Measurements from ENCODE around the gene SH3YL1.

SH3YL1 gene, protein sequence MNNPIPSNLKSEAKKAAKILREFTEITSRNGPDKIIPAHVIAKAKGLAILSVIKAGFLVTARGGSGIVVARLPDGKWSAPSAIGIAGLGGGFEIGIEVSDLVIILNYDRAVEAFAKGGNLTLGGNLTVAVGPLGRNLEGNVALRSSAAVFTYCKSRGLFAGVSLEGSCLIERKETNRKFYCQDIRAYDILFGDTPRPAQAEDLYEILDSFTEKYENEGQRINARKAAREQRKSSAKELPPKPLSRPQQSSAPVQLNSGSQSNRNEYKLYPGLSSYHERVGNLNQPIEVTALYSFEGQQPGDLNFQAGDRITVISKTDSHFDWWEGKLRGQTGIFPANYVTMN

DNA sequence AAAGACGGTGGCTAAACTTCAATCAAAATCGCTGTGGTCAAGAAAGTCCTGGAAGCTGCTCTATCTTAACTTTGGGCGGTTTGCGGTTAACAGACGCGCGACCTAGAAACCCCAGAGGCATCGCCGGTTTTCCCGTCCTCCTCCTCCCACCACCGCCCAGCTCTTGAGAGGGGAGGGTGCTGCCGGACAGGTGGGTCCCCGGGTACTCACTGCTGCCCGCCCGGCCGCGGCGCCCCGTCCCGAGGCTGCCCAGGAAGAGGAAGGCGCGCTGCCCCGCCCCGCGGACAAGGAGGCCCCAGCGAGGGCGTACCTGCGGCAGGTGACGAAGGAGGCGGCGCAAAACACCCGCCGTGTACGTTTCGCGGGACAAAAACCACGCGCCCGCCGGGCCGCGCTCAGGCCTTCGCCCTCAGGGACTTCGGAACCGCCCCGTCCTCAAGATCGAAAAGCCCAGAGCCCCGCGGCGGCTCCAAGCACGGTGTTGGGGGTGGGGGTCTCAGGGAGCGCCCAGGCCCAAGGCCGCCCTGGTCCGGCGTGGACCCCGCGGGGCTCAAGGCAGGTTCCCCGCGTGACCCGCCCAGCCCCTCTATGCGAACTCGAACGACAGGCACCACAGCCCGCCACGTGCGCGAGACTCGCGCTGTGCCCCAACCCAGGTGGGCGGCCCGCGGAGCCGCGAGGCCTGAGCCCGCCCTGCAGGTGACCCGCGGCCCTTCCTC lies at the start of gene SH3YL1:
TSS of gene SH3YL1 (minus strand) at position 259 of the 719 bp plus-strand sequence. CDS start at position 211, 48 bp downstream.
- no peaks in the 10 kb centered on the region for H3K9me3 ChIP-seq (ENCODE audit: control insufficient read depth, insufficient read depth, low read length)
- peaks cover 4% of the 10 kb centered on the region; the same call in 1 of the 2 replicates for H3K36me3 ChIP-seq (ENCODE audit: control insufficient read depth, insufficient read depth, low read length)
- H3K27ac ChIP-seq (ENCODE audit: low read depth, low read length), result peak within 1 kb of the TSS; percentile 89
- peaks cover 16% of the 10 kb centered on the region for H3K27me3 ChIP-seq (ENCODE audit: control insufficient read depth, insufficient read depth, low read length)
- peak within 1 kb of the TSS; percentile 90 for H3K4me3 ChIP-seq (ENCODE audit: low read depth, low read length)
- H3K9ac ChIP-seq (ENCODE audit: low read depth, low read length), result peak within 1 kb of the TSS; percentile 94
- peaks cover 34% of the 10 kb centered on the region for H3K4me1 ChIP-seq (ENCODE audit: control insufficient read depth, insufficient read depth, low read length)

DNA sequence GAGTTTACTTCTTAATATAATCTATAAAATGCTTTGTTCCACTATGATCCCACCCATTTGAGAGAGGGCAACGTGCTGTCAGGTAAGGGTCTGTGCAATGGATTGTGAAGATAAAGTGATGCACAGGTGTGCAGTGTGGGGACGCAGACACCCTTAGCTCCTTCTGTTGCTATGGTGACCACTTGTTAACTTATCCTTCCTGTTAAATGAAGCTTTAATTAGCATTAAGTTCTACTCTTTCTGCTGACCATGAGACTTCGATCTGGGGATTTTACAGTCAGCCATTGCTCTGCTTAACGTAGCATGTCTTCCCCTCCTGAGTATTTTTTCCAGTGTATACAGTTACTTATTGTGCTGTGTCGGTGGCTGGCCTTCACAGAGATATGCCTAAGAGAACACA lies 47.2 kb upstream of the SH3YL1 start:
- H3K4me1 ChIP-seq (ENCODE audit: control insufficient read depth, insufficient read depth, low read length), result peaks cover 18% of the 10 kb centered on the region
- no peak overlapping the region for H3K9ac ChIP-seq (ENCODE audit: low read depth, low read length)
- H3K27ac ChIP-seq (ENCODE audit: low read depth, low read length), result no peak overlapping the region
- no peaks in the 10 kb centered on the region for H3K9me3 ChIP-seq (ENCODE audit: control insufficient read depth, insufficient read depth, low read length)
- no peaks in the 10 kb centered on the region for H3K27me3 ChIP-seq (ENCODE audit: control insufficient read depth, insufficient read depth, low read length)
- no peaks in the 10 kb centered on the region for H3K36me3 ChIP-seq (ENCODE audit: control insufficient read depth, insufficient read depth, low read length)
- no peak overlapping the region for H3K4me3 ChIP-seq (ENCODE audit: low read depth, low read length)

DNA sequence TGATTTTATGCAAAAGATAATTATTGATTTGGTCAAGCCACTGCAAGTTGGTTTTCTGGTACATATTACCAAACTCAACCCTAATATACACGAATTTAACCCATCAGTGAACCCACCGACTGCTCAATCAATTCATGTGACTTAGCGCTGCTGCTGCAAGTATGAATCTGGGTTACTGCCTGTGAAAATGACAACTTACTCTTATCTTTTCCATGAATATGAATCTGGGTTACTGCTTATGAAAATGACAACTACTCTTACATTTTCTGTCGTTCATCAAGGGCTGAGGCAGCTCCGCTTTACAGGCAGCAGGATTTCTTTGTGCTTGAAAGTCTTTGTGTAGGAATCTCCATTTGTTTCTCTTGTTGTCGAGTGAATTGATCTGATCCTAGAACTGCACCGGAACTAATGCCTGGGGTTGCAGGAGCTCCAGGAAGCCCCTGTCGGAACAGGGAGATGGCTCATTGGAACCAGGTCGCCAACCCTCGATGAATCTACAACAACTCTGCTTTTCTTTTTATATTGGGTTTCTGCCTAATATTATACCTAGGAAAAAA lies 46.2 kb upstream of the SH3YL1 start:
- Histone ChIP-seq H3K36me3 (ENCODE audit: control insufficient read depth, insufficient read depth, low read length) (no peaks in the 10 kb centered on the region), H3K27me3 (ENCODE audit: control insufficient read depth, insufficient read depth, low read length) (no peaks in the 10 kb centered on the region), H3K4me1 (ENCODE audit: control insufficient read depth, insufficient read depth, low read length) (peaks cover 18% of the 10 kb centered on the region), H3K9me3 (ENCODE audit: control insufficient read depth, insufficient read depth, low read length) (no peaks in the 10 kb centered on the region), H3K9ac (ENCODE audit: low read depth, low read length) (no peak overlapping the region), H3K27ac (ENCODE audit: low read depth, low read length) (peak overlapping the region; percentile 97), H3K4me3 (ENCODE audit: low read depth, low read length) (no peak overlapping the region)

DNA sequence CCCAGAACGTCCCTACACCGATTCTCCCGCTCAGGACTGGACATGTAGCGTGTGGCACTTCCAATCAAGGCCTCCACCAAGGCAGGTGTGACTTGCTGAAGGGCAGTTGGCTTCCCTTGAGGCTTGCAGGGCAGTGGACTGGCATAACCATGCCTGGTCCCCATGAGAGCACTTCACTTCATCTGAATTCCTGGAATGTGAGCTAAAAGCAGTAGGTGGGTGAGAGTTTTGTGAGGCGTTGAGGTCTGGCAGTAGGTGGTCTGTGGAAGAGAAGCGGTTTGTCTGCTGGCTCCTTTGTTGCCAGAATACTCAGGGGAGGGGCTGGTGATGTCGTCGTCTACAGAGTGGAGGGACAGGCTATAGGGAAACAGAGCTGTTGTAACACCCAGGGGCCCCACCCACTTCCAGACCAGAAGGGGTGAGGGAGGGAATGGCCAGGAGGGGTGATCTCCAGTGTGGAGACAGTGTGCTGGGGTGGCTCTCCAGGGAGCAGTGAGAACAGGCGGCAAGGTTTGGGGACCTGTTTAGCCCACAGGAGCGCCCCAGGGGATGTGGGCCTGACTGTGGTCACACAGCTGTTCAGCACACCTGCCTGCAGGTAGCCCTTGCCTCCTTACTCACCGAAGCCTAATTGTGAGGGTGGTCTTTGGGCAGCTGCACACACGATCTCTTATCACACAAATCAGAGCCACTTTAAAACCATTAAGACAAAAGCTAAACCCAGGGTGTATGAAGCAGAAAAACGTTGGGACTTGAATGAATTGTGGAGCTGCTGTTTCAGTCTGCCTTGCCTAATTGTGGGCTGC lies 45.5 kb upstream of the SH3YL1 start:
- H3K9ac ChIP-seq (ENCODE audit: low read depth, low read length), result peak overlapping the region; percentile 38
- H3K9me3 ChIP-seq (ENCODE audit: control insufficient read depth, insufficient read depth, low read length), result no peaks in the 10 kb centered on the region
- H3K36me3 ChIP-seq (ENCODE audit: control insufficient read depth, insufficient read depth, low read length), result no peaks in the 10 kb centered on the region
- peaks cover 18% of the 10 kb centered on the region for H3K4me1 ChIP-seq (ENCODE audit: control insufficient read depth, insufficient read depth, low read length)
- no peak overlapping the region for H3K4me3 ChIP-seq (ENCODE audit: low read depth, low read length)
- H3K27ac ChIP-seq (ENCODE audit: low read depth, low read length), result peak overlapping the region; percentile 97
- H3K27me3 ChIP-seq (ENCODE audit: control insufficient read depth, insufficient read depth, low read length), result no peaks in the 10 kb centered on the region

DNA sequence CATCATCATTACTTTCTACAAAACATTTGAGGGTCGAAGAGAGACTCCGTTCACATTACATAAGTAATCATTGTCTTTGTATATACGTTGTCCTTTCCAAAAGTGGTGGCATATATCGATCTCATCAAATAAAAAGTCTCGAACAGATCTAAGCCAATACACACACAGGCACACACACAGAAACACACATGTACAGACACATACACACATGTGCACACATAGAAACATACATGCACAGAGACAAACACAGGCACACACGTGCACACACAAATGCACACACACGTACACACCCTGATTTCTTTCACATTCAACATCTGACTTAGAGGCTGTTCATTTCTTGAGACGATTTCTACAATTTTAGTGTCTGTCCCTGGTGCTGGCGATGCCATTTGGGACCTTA lies 41.5 kb upstream of the SH3YL1 start:
- no peaks in the 10 kb centered on the region for H3K36me3 ChIP-seq (ENCODE audit: control insufficient read depth, insufficient read depth, low read length)
- no peak overlapping the region for H3K27ac ChIP-seq (ENCODE audit: low read depth, low read length)
- H3K4me3 ChIP-seq (ENCODE audit: low read depth, low read length), result no peak overlapping the region
- no peaks in the 10 kb centered on the region for H3K27me3 ChIP-seq (ENCODE audit: control insufficient read depth, insufficient read depth, low read length)
- peaks cover 16% of the 10 kb centered on the region for H3K4me1 ChIP-seq (ENCODE audit: control insufficient read depth, insufficient read depth, low read length)
- no peak overlapping the region for H3K9ac ChIP-seq (ENCODE audit: low read depth, low read length)
- H3K9me3 ChIP-seq (ENCODE audit: control insufficient read depth, insufficient read depth, low read length), result no peaks in the 10 kb centered on the region; the same call in 1 of the 2 replicates

DNA sequence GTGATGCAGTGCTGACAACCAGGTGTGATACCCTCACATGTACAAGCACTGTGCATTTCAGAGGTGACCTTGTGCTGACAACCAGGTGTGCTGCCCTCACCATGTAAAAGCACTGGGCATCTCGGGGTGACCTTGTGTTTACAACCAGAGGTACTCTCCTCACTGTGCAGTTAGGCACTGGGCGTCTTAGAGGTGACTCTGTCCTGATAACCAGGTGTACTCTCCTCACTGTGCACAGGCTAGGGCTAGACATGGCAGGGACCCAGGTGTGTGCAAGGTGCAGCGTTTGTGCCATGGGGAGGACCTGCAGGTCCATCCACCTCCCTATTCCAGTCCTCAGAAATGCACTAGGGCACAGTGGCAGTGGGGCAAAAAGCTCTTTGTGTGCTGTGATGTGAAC lies 32.5 kb upstream of the SH3YL1 start:
- Histone ChIP-seq H3K4me1 (ENCODE audit: control insufficient read depth, insufficient read depth, low read length) (no peaks in the 10 kb centered on the region), H3K4me3 (ENCODE audit: low read depth, low read length) (no peak overlapping the region), H3K36me3 (ENCODE audit: control insufficient read depth, insufficient read depth, low read length) (no peaks in the 10 kb centered on the region), H3K27me3 (ENCODE audit: control insufficient read depth, insufficient read depth, low read length) (peaks cover 23% of the 10 kb centered on the region), H3K9ac (ENCODE audit: low read depth, low read length) (no peak overlapping the region), H3K27ac (ENCODE audit: low read depth, low read length) (no peak overlapping the region), H3K9me3 (ENCODE audit: control insufficient read depth, insufficient read depth, low read length) (no peaks in the 10 kb centered on the region)

DNA sequence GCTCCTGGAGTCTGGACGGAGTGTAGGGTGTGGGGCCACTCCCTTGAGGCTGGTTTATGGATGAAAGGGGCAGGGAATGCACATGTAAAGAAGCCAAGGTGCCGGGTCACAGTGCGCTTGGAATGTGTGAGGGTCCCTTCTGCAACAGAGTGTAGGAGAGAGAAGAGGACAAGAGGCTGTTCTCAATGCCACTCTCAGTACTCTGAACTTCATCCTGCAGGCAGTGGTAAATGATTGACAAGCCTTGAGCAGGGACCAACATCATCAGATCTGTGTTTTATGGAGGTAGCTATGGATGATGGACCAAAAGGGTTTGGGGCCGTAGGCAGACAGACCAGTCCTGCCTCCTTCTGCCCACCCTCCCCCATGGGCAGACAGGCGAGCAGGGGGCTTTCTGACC lies 31.3 kb upstream of the SH3YL1 start:
- H3K9ac ChIP-seq (ENCODE audit: low read depth, low read length), result no peak overlapping the region
- H3K36me3 ChIP-seq (ENCODE audit: control insufficient read depth, insufficient read depth, low read length), result no peaks in the 10 kb centered on the region
- H3K9me3 ChIP-seq (ENCODE audit: control insufficient read depth, insufficient read depth, low read length), result no peaks in the 10 kb centered on the region
- no peaks in the 10 kb centered on the region for H3K4me1 ChIP-seq (ENCODE audit: control insufficient read depth, insufficient read depth, low read length)
- H3K27me3 ChIP-seq (ENCODE audit: control insufficient read depth, insufficient read depth, low read length), result peaks cover 36% of the 10 kb centered on the region
- H3K27ac ChIP-seq (ENCODE audit: low read depth, low read length), result no peak overlapping the region
- H3K4me3 ChIP-seq (ENCODE audit: low read depth, low read length), result no peak overlapping the region

DNA sequence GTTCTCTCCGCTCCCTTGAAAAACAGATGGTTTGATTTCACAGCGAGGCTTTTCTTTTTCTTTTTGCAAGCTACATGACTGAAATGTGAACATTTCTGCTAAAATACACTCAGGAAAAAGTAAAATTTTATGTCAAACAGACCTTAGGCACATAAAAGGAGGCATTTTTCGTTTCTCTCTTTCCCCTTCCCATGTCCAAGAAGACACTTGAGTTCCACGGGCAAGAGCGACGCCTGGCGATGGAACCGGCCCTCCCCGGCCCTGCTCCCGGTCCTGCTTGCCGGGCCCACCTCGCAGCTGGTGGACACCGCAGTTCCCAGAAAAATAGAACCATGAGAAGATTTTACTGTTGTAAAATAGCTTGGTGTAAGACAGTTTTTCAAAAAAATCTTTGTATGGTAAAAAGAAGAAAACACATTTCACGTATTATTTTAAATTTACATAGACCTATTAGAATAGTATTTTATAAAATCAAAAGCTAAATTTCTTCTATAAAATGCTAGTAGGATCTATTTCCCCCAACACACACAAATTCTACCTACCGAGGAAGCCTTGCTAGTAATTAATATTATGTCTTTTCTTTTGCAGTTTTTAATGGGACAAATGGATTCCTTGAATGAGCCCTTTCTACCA lies 26.4 kb upstream of the SH3YL1 start:
- H3K9ac ChIP-seq (ENCODE audit: low read depth, low read length), result no peak overlapping the region
- peak overlapping the region; percentile 66 for H3K4me3 ChIP-seq (ENCODE audit: low read depth, low read length)
- no peaks in the 10 kb centered on the region for H3K36me3 ChIP-seq (ENCODE audit: control insufficient read depth, insufficient read depth, low read length)
- H3K9me3 ChIP-seq (ENCODE audit: control insufficient read depth, insufficient read depth, low read length), result no peaks in the 10 kb centered on the region
- peaks cover 16% of the 10 kb centered on the region for H3K4me1 ChIP-seq (ENCODE audit: control insufficient read depth, insufficient read depth, low read length)
- peaks cover 67% of the 10 kb centered on the region for H3K27me3 ChIP-seq (ENCODE audit: control insufficient read depth, insufficient read depth, low read length)
- no peak overlapping the region for H3K27ac ChIP-seq (ENCODE audit: low read depth, low read length)

DNA sequence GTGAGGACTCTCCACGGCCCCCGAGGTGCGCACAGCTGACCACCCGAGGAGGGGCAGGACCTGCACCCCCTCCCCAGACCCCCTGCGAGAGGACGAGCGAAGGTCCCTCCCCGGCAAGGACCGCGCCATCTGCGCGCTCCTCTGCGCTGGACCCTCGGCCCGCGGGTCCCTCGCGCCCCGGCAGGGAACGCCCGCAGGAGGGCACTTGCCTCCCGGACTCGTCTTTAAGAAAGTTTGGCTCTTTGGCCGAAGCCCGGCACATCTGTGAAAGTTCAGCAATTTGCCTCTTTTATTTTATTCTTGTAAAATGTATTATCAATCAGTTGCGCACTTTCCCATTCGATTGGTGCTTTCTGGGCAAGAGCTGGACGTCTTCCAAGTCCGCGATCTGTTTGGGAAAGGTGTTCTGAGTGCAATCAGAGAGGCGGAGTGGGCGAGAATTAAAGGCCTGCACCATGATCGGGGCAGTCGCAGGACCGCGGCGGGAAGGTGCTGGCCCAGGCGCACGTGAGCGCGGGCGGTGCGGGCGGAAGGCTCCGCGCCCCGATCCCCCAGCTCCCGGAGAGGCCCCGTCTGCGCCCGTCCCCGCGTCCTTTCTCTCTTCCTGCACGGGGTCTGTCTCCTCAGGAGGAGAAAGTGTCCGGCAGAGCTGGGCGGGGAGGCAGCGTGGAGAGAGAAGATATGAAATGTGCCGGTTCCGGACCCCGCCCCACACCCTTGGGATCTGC lies 25.7 kb upstream of the SH3YL1 start:
- Histone ChIP-seq H3K27ac (ENCODE audit: low read depth, low read length) (no peak overlapping the region), H3K4me3 (ENCODE audit: low read depth, low read length) (peak overlapping the region; percentile 66), H3K9me3 (ENCODE audit: control insufficient read depth, insufficient read depth, low read length) (no peaks in the 10 kb centered on the region), H3K9ac (ENCODE audit: low read depth, low read length) (no peak overlapping the region), H3K4me1 (ENCODE audit: control insufficient read depth, insufficient read depth, low read length) (peaks cover 23% of the 10 kb centered on the region), H3K27me3 (ENCODE audit: control insufficient read depth, insufficient read depth, low read length) (peaks cover 72% of the 10 kb centered on the region), H3K36me3 (ENCODE audit: control insufficient read depth, insufficient read depth, low read length) (no peaks in the 10 kb centered on the region)
